DOHH2 (cell line): ENCODE measurements around the gene DLEC1.

Experiments used
- H3F3A ChIP-seq: fragments of 200-600 bp; sonication (generic), shearing (Covaris generic); 2 replicates; pipeline ENCODE4 v1.6.0; 2016; ENCODE audit warnings: antibody characterized with exemption, mild to moderate bottlenecking; ENCODE audit not compliant: control insufficient read depth, insufficient read depth
- H3K27ac ChIP-seq: fragments of 200-600 bp; sonication (generic); 2 replicates; pipeline ENCODE4 v1.5.1; 2014; ENCODE audit warnings: low read depth, mild to moderate bottlenecking, low read length, moderate library complexity
- H3K27me3 ChIP-seq: fragments of 200-600 bp; sonication (generic); 2 replicates; pipeline ENCODE4 v1.6.1; 2014; ENCODE audit warnings: mild to moderate bottlenecking, low read length, mixed read lengths; ENCODE audit not compliant: control insufficient read depth
- H3K36me3 ChIP-seq: fragments of 200-600 bp; sonication (generic); 2 replicates; pipeline ENCODE4 v1.6.1; 2014; ENCODE audit warnings: mild to moderate bottlenecking, low read length, moderate library complexity, mixed read lengths; ENCODE audit not compliant: control insufficient read depth
- H3K4me1 ChIP-seq: fragments of 200-600 bp; sonication (generic); 2 replicates; pipeline ENCODE4 v1.6.1; 2014; ENCODE audit warnings: mild to moderate bottlenecking, low read length, mixed read lengths; ENCODE audit not compliant: control insufficient read depth
- H3K4me2 ChIP-seq: fragments of 200-600 bp; sonication (generic); 2 replicates; pipeline ENCODE4 v1.6.0; 2014; ENCODE audit warnings: mild to moderate bottlenecking, low read length, moderate library complexity
- H3K4me3 ChIP-seq: fragments of 200-600 bp; sonication (generic); 2 replicates; pipeline ENCODE4 v1.5.1; 2014; ENCODE audit warnings: mild to moderate bottlenecking, low read length, mixed read lengths
- H3K79me2 ChIP-seq: fragments of 200-600 bp; sonication (generic); 2 replicates; pipeline ENCODE4 v1.6.1; 2014; ENCODE audit warnings: mild to moderate bottlenecking, low read length, mixed read lengths; ENCODE audit not compliant: control insufficient read depth
- H3K9me2 ChIP-seq: fragments of 200-600 bp; sonication (generic); replicated peaks from 2 replicates; pipeline ENCODE4 v1.6.1; 2014; ENCODE audit warnings: mild to moderate bottlenecking, low read length, mixed read lengths; ENCODE audit not compliant: control insufficient read depth
- H3K9me3 ChIP-seq: fragments of 200-600 bp; sonication (generic); 2 replicates; pipeline ENCODE4 v1.6.1; 2014; ENCODE audit warnings: antibody characterized with exemption, low read length, mixed read lengths; ENCODE audit not compliant: control insufficient read depth, insufficient read depth
- H4K20me1 ChIP-seq: fragments of 200-600 bp; sonication (generic); 2 replicates; pipeline ENCODE4 v1.6.0; 2014; ENCODE audit warnings: low read depth, mild to moderate bottlenecking, antibody characterized with exemption, low read length, moderate library complexity; ENCODE audit not compliant: control insufficient read depth, insufficient read depth
- CTCF ChIP-seq: fragments of 200-600 bp; sonication (generic); IDR thresholded peaks from one replicate; pipeline ENCODE4 v1.5.1; 2014; ENCODE audit warnings: antibody characterized with exemption, mild to moderate bottlenecking, low read depth, low read length; ENCODE audit not compliant: poor library complexity, severe bottlenecking
- EZH2phosphoT487 ChIP-seq: fragments of 200-600 bp; sonication (generic); IDR thresholded peaks from 2 replicates; pipeline ENCODE4 v1.6.1; 2017; ENCODE audit warnings: borderline replicate concordance, mild to moderate bottlenecking, antibody characterized with exemption, low read length, moderate library complexity, mixed read lengths

The DLEC1 gene

GRCh38 chr3:38003817-38004414 is 35.1 kb upstream of the DLEC1 start:
- Histone ChIP-seq H3K4me3 (no peak overlapping the region), H3K27me3 (no peaks in the 10 kb centered on the region), H3K9me2 (no peaks in the 10 kb centered on the region), H3K27ac (no peak overlapping the region), H3K79me2 (no peaks in the 10 kb centered on the region), H3K36me3 (peaks cover 21% of the 10 kb centered on the region), H3K9me3 (no peaks in the 10 kb centered on the region), H4K20me1 (no peaks in the 10 kb centered on the region), H3K4me2 (no peak overlapping the region), H3K4me1 (peaks cover 3% of the 10 kb centered on the region; the same call in 1 of the 2 replicates), H3F3A (no peaks in the 10 kb centered on the region)
- TF ChIP-seq EZH2phosphoT487 (no peak), CTCF (no peak)

DNA sequence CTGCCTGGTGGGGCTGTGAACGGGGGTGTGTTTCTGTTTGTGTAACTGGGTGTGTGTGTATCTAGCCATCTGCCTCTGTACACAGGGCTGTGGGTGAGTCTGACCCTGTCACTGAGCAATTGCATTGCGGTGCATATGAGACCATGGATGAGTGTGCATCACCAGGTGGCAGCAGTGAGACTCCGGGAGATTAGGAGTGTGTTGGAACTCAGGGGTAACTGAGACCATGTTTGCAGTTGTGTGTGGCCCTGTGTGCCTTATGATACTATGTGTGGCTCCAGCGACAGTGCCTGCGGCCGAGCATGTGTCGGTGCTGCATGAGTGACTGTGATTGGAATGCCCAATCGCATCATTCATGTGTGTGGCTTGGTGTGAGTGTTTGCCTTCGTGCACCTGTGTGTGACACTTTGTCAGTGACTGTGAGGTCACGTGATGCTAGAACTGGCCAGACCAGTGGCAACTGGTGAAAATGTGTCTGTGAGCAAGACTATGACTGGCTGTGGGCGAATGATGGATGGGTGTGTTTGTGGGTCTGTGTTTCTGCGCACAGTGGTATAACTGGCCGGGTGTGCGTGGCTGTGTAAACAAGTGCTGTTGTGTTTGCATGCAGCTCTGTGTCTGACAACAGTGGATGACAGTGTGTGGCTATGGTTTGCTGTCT is 34.5 kb upstream of the DLEC1 start:
- no peaks in the 10 kb centered on the region for H3F3A ChIP-seq
- H3K4me3 ChIP-seq, result no peak overlapping the region
- no peaks in the 10 kb centered on the region for H3K9me3 ChIP-seq
- H4K20me1 ChIP-seq, result no peaks in the 10 kb centered on the region
- no peaks in the 10 kb centered on the region for H3K27me3 ChIP-seq
- no peaks in the 10 kb centered on the region for H3K9me2 ChIP-seq
- peaks cover 17% of the 10 kb centered on the region for H3K36me3 ChIP-seq
- no peaks in the 10 kb centered on the region for H3K4me1 ChIP-seq
- no peaks in the 10 kb centered on the region for H3K79me2 ChIP-seq
- H3K27ac ChIP-seq, result no peak overlapping the region
- TF ChIP-seq EZH2phosphoT487 (no peak), CTCF (peak; percentile 67)
- H3K4me2 ChIP-seq, result no peak overlapping the region

- Histone ChIP-seq H3F3A (no peaks in the 10 kb centered on the region), H3K27me3 (no peaks in the 10 kb centered on the region), H3K9me3 (no peaks in the 10 kb centered on the region), H3K27ac (no peak overlapping the region), H3K79me2 (no peaks in the 10 kb centered on the region), H3K4me2 (no peak overlapping the region), H3K9me2 (no peaks in the 10 kb centered on the region), H3K4me1 (no peaks in the 10 kb centered on the region), H3K4me3 (no peak overlapping the region), H3K36me3 (peaks cover 13% of the 10 kb centered on the region; the same call in 1 of the 2 replicates), H4K20me1 (no peaks in the 10 kb centered on the region)
- no peak for TF ChIP-seq EZH2phosphoT487
- no peak for TF ChIP-seq CTCF
Measured at GRCh38 chr3:38005076-38006020, 33.7 kb upstream of the DLEC1 start.
